ENCODE measurements around the gene BPIFA3. TPM values are rescaled to one million over a fixed set of nuclear protein-coding genes. Genes with fewer than 3 reads are reported as not detected.

Gene BPIFA3
- total and polyA plus RNA-seq, 2 of the 13 experiments (the other 11 are each of a cell fraction or from before 2014, with no cell fraction given) = not detected

DNA sequence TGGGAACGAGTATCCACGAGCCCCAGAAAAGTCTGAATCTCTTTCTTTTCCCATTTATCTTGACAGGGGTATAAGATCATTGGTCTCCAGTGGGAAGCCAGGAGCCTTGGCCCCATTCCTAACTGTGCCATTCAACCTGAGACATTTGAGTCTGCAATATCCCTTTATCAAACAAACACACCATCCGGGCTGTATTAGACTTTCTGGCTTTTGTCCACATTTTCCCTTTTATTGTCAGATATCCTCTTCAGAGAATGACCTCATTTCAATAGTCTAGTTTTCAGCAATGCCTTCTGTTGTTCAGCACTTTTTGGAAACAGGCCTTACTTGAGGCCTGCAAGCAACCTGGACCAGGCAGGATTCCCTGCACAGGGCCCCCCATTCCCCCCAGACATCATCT is 34.3 kb downstream of the BPIFA3 start (continued):
- TF ChIP-seq MEIS1 (CRISPR knock-in tag; IDR thresholded peaks at IDR 0.05; ENCODE audit: borderline replicate concordance) (no peak), SNRNP70 (IDR thresholded peaks at IDR 0.05; ENCODE audit: low read depth, low read length) (no peak), KMT2A (CRISPR knock-in tag; IDR thresholded peaks at IDR 0.05) (no peak), ZNF747 (CRISPR knock-in tag; IDR thresholded peaks at IDR 0.05; ENCODE audit: borderline replicate concordance) (no peak), ZSCAN21 (CRISPR knock-in tag; IDR thresholded peaks at IDR 0.05; ENCODE audit: borderline replicate concordance) (no peak), ZNF674 (CRISPR knock-in tag; IDR thresholded peaks at IDR 0.05; ENCODE audit: low read depth) (no peak)
- TF ChIP-seq, protein P1, sequence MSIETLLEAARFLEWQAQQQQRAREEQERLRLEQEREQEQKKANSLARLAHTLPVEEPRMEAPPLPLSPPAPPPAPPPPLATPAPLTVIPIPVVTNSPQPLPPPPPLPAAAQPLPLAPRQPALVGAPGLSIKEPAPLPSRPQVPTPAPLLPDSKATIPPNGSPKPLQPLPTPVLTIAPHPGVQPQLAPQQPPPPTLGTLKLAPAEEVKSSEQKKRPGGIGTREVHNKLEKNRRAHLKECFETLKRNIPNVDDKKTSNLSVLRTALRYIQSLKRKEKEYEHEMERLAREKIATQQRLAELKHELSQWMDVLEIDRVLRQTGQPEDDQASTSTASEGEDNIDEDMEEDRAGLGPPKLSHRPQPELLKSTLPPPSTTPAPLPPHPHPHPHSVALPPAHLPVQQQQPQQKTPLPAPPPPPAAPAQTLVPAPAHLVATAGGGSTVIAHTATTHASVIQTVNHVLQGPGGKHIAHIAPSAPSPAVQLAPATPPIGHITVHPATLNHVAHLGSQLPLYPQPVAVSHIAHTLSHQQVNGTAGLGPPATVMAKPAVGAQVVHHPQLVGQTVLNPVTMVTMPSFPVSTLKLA (IDR thresholded peaks at IDR 0.05) = no peak

DNA sequence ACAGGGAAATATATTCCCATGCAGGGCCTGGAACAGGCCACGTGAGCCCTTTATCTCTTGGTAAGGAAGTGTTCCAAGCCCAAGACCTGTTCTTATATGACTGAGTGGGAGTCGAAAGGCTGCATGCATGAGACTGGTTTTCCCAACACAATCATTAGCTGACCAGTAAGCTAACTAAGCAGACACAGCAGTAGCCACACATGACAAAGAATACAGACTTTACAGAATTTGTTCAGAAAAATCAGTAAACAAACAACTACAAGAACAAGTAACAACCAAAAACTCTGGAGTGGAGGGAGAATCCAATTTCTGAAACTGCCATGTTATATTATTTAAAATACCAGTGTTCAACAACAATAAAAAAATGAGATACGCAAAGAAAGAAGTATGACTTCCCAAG is 35.3 kb downstream of the BPIFA3 start:
- H3K9me3 ChIP-seq (ENCODE audit: low read length) = no peaks in the 10 kb centered on the region
- no peak overlapping the region for H3K4me2 ChIP-seq (ENCODE audit: low read depth, low read length)
- H3K27me3 ChIP-seq (ENCODE audit: control insufficient read depth in 1 of 2, insufficient read depth in 2 of 2, low read length in 2 of 2) = 0 out of 5 replicates have a peak, but pooled peaks cover 0 to 3% of the 10 kb centered on the region in 2 experiments
- H4K20me1 ChIP-seq (ENCODE audit: insufficient read depth, low read length) = no peaks in the 10 kb centered on the region
- DNase-seq (ENCODE audit: low spot score) = no peak
- no peaks in the 10 kb centered on the region for H3K36me3 ChIP-seq (replicated peaks in 1 of 2; ENCODE audit: control insufficient read depth in 1 of 2, insufficient read depth in 2 of 2, low read length in 2 of 2)
- H3K27ac ChIP-seq (ENCODE audit: extremely low read length, insufficient read depth, low read length) = no peak overlapping the region
- no peak for ATAC-seq
- ChIA-PET CTCF (ENCODE audit: low intra/inter-chr PET ratio, low total read pairs) (no interaction called here), POLR2A (no interaction called here)
- no peaks in the 10 kb centered on the region for H3K4me1 ChIP-seq (ENCODE audit: insufficient read depth, low read length)
- WGBS (ENCODE audit: low lambda C conversion rate) = 33% methylated on average over 3 of the region's 3 CpGs
- no peak overlapping the region for H3K9ac ChIP-seq (ENCODE audit: insufficient read depth, low read depth, low read length)
- intact Hi-C loops (cut with micrococcal nuclease; ENCODE audit: unreplicated experiment) (no loop called here), in situ Hi-C loops (cut with HindIII; ENCODE audit: extremely low pct_ligation_motif_present, low pct_unique_long_range_greater_than_20kb) (no loop called here)
- no peaks in the 10 kb centered on the region for H3K79me2 ChIP-seq (ENCODE audit: insufficient read depth, low read length)
- no TSS peak for BruUV-seq (replicated peaks)
- H3K4me3 ChIP-seq (replicated peaks in 1 of 3; ENCODE audit: insufficient read depth in 1 of 3, low read depth in 2 of 3, low read length in 3 of 3) = no peak overlapping the region
- no peak for FAIRE-seq
- H2AFZ ChIP-seq (ENCODE audit: low read length) = no peak overlapping the region
- TF ChIP-seq RBM39 (IDR thresholded peaks at IDR 0.05; ENCODE audit: low read depth, low read length, poor library complexity, severe bottlenecking) (no peak), ZNF264 (CRISPR knock-in tag; IDR thresholded peaks at IDR 0.05) (no peak)
- TF ChIP-seq, protein P2, sequence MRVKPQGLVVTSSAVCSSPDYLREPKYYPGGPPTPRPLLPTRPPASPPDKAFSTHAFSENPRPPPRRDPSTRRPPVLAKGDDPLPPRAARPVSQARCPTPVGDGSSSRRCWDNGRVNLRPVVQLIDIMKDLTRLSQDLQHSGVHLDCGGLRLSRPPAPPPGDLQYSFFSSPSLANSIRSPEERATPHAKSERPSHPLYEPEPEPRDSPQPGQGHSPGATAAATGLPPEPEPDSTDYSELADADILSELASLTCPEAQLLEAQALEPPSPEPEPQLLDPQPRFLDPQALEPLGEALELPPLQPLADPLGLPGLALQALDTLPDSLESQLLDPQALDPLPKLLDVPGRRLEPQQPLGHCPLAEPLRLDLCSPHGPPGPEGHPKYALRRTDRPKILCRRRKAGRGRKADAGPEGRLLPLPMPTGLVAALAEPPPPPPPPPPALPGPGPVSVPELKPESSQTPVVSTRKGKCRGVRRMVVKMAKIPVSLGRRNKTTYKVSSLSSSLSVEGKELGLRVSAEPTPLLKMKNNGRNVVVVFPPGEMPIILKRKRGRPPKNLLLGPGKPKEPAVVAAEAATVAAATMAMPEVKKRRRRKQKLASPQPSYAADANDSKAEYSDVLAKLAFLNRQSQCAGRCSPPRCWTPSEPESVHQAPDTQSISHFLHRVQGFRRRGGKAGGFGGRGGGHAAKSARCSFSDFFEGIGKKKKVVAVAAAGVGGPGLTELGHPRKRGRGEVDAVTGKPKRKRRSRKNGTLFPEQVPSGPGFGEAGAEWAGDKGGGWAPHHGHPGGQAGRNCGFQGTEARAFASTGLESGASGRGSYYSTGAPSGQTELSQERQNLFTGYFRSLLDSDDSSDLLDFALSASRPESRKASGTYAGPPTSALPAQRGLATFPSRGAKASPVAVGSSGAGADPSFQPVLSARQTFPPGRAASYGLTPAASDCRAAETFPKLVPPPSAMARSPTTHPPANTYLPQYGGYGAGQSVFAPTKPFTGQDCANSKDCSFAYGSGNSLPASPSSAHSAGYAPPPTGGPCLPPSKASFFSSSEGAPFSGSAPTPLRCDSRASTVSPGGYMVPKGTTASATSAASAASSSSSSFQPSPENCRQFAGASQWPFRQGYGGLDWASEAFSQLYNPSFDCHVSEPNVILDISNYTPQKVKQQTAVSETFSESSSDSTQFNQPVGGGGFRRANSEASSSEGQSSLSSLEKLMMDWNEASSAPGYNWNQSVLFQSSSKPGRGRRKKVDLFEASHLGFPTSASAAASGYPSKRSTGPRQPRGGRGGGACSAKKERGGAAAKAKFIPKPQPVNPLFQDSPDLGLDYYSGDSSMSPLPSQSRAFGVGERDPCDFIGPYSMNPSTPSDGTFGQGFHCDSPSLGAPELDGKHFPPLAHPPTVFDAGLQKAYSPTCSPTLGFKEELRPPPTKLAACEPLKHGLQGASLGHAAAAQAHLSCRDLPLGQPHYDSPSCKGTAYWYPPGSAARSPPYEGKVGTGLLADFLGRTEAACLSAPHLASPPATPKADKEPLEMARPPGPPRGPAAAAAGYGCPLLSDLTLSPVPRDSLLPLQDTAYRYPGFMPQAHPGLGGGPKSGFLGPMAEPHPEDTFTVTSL (CRISPR knock-in tag; IDR thresholded peaks at IDR 0.05; ENCODE audit: borderline replicate concordance) = no peak
- TF ChIP-seq, protein P3, sequence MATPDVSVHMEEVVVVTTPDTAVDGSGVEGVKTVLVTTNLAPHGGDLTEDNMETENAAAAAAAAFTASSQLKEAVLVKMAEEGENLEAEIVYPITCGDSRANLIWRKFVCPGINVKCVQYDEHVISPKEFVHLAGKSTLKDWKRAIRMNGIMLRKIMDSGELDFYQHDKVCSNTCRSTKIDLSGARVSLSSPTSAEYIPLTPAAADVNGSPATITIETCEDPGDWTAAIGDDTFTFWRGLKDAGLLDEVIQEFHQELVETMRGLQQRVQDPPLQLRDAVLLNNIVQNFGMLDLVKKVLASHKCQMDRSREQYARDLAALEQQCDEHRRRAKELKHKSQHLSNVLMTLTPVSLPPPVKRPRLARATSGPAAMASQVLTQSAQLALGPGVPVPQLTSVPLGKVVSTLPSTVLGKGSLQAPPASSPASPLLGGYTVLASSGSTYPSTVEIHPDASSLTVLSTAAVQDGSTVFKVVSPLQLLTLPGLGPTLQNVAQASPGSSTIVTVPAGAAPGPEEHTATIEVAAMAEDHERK (CRISPR knock-in tag; IDR thresholded peaks at IDR 0.05; ENCODE audit: low read depth) = no peak
- TF ChIP-seq, protein P4, sequence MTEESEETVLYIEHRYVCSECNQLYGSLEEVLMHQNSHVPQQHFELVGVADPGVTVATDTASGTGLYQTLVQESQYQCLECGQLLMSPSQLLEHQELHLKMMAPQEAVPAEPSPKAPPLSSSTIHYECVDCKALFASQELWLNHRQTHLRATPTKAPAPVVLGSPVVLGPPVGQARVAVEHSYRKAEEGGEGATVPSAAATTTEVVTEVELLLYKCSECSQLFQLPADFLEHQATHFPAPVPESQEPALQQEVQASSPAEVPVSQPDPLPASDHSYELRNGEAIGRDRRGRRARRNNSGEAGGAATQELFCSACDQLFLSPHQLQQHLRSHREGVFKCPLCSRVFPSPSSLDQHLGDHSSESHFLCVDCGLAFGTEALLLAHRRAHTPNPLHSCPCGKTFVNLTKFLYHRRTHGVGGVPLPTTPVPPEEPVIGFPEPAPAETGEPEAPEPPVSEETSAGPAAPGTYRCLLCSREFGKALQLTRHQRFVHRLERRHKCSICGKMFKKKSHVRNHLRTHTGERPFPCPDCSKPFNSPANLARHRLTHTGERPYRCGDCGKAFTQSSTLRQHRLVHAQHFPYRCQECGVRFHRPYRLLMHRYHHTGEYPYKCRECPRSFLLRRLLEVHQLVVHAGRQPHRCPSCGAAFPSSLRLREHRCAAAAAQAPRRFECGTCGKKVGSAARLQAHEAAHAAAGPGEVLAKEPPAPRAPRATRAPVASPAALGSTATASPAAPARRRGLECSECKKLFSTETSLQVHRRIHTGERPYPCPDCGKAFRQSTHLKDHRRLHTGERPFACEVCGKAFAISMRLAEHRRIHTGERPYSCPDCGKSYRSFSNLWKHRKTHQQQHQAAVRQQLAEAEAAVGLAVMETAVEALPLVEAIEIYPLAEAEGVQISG (CRISPR knock-in tag; IDR thresholded peaks at IDR 0.05) = no peak

All from HepG2 (cell line).